ENCODE measurements around the gene GABRB3.

Gene GABRB3

GRCh38 chr15:26674467-26674866 lies 98.4 kb downstream of the GABRB3 start:
- Histone ChIP-seq H3K79me2 (ENCODE audit: control insufficient read depth, low read length) (no peaks in the 10 kb centered on the region), H3K4me1 (ENCODE audit: control insufficient read depth, low read length) (no peaks in the 10 kb centered on the region), H3F3A (ENCODE audit: control insufficient read depth, insufficient read depth) (no peaks in the 10 kb centered on the region), H3K27ac (ENCODE audit: low read depth, low read length) (no peak overlapping the region), H3K4me3 (ENCODE audit: low read length) (no peak overlapping the region), H4K20me1 (ENCODE audit: control insufficient read depth, insufficient read depth, low read depth, low read length) (no peaks in the 10 kb centered on the region), H3K36me3 (ENCODE audit: control insufficient read depth, low read length) (no peaks in the 10 kb centered on the region), H3K27me3 (ENCODE audit: control insufficient read depth, low read length) (no peaks in the 10 kb centered on the region), H3K4me2 (ENCODE audit: low read length) (no peak overlapping the region), H3K9me3 (ENCODE audit: control insufficient read depth, insufficient read depth, low read length) (peaks cover 26% of the 10 kb centered on the region; the same call in 1 of the 2 replicates), H3K9me2 (replicated peaks; ENCODE audit: control insufficient read depth, low read length) (no peaks in the 10 kb centered on the region)
- TF ChIP-seq EZH2phosphoT487 (IDR thresholded peaks at IDR 0.05; ENCODE audit: borderline replicate concordance, low read length) = no peak
- TF ChIP-seq CTCF (IDR thresholded peaks at IDR 0.05; ENCODE audit: low read depth, low read length, poor library complexity, severe bottlenecking) = no peak

GRCh38 chr15:26673445-26673844 lies 99.4 kb downstream of the GABRB3 start:
- Histone ChIP-seq H3F3A (ENCODE audit: control insufficient read depth, insufficient read depth) (no peaks in the 10 kb centered on the region), H3K4me2 (ENCODE audit: low read length) (no peak overlapping the region), H3K27ac (ENCODE audit: low read depth, low read length) (no peak overlapping the region), H3K27me3 (ENCODE audit: control insufficient read depth, low read length) (no peaks in the 10 kb centered on the region), H3K79me2 (ENCODE audit: control insufficient read depth, low read length) (no peaks in the 10 kb centered on the region), H3K9me3 (ENCODE audit: control insufficient read depth, insufficient read depth, low read length) (peaks cover 29% of the 10 kb centered on the region; the same call in 1 of the 2 replicates), H4K20me1 (ENCODE audit: control insufficient read depth, insufficient read depth, low read depth, low read length) (no peaks in the 10 kb centered on the region), H3K4me1 (ENCODE audit: control insufficient read depth, low read length) (no peaks in the 10 kb centered on the region), H3K4me3 (ENCODE audit: low read length) (no peak overlapping the region), H3K9me2 (replicated peaks; ENCODE audit: control insufficient read depth, low read length) (no peaks in the 10 kb centered on the region), H3K36me3 (ENCODE audit: control insufficient read depth, low read length) (no peaks in the 10 kb centered on the region)
- no peak for TF ChIP-seq EZH2phosphoT487 (IDR thresholded peaks at IDR 0.05; ENCODE audit: borderline replicate concordance, low read length)
- TF ChIP-seq CTCF (IDR thresholded peaks at IDR 0.05; ENCODE audit: low read depth, low read length, poor library complexity, severe bottlenecking) = no peak

- H3K9me3 ChIP-seq (ENCODE audit: control insufficient read depth, insufficient read depth, low read length) = peaks cover 31% of the 10 kb centered on the region; the same call in 1 of the 2 replicates
Measured at GRCh38 chr15:26670116-26670515, 102.8 kb downstream of the GABRB3 start.

More at GRCh38 chr15:26670116-26670515, 102.8 kb downstream of the GABRB3 start:
- Histone ChIP-seq H3K27me3 (ENCODE audit: control insufficient read depth, low read length) (no peaks in the 10 kb centered on the region), H3K36me3 (ENCODE audit: control insufficient read depth, low read length) (no peaks in the 10 kb centered on the region), H3F3A (ENCODE audit: control insufficient read depth, insufficient read depth) (no peaks in the 10 kb centered on the region), H3K4me1 (ENCODE audit: control insufficient read depth, low read length) (no peaks in the 10 kb centered on the region), H3K9me2 (replicated peaks; ENCODE audit: control insufficient read depth, low read length) (no peaks in the 10 kb centered on the region), H3K4me2 (ENCODE audit: low read length) (no peak overlapping the region), H3K79me2 (ENCODE audit: control insufficient read depth, low read length) (no peaks in the 10 kb centered on the region), H3K4me3 (ENCODE audit: low read length) (no peak overlapping the region), H4K20me1 (ENCODE audit: control insufficient read depth, insufficient read depth, low read depth, low read length) (no peaks in the 10 kb centered on the region), H3K27ac (ENCODE audit: low read depth, low read length) (no peak overlapping the region)
- TF ChIP-seq CTCF (IDR thresholded peaks at IDR 0.05; ENCODE audit: low read depth, low read length, poor library complexity, severe bottlenecking) (no peak), EZH2phosphoT487 (IDR thresholded peaks at IDR 0.05; ENCODE audit: borderline replicate concordance, low read length) (no peak)

Data from DOHH2 (cell line).